HG02678 (cell line): Measurements from ENCODE around the gene SELENOP.
"Not testable (repeated sequence)": the region's sequence is repeated elsewhere in the genome, so short reads cannot be mapped to it uniquely, and the experiment has no call there.

Source experiments
- ATAC-seq: cut with Tn5 transposase; IDR thresholded peaks from one replicate; pipeline ENCODE4 v1.9.1; 2021; ENCODE audit warnings: mild to moderate bottlenecking, moderate library complexity; ENCODE audit not compliant: unreplicated experiment

SELENOP gene

GRCh38 chr5:42811591-42812446, at the start of gene SELENOP:
SELENOP (minus strand) TSS chr5:42811892; CDS start chr5:42808353, 3,539 bp downstream.
- no peak for ATAC-seq

DNA sequence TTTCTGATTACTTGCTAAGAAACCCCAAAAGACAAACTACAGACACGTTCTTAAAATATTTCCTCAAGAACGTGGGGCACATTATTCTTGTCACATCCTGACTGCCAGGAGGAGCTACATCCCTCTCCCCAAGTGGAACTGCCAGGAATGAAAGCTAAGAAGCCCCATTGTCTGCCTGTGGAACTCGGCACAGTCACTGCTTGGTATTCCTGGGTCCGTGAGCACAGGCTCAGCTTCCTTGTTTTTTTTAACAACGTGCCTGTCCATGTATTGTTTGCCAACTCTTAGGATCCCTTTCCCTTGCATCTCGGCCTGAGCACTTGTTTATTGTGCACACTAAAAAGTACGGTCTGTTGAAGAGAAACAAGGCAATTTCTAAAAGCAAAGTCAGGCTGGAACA, 47.0 kb upstream of the SELENOP start:
- ATAC-seq = no peak

- no peak for ATAC-seq
Observed at GRCh38 chr5:42858031-42858643, 46.4 kb upstream of the SELENOP start.

- ATAC-seq = no peak
Observed at GRCh38 chr5:42855811-42856210, 44.1 kb upstream of the SELENOP start.

DNA sequence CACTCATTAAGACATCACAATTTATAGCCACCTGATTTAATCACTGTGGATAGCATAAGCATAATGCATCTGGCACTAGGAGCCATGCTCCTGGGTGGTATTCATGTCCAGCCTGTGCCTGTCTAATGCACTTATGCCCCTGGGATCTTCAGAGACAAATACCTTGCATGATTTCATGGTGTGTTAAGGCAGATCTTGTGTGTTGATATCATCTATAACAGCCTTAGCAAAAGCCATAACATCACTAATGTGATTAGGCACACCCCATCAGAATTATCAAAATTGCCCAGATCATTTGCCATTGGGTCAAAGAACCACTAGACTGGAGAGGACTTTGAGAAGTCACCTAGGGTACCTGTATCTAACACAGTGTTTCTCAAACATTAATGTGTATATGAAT, 43.7 kb upstream of the SELENOP start:
- no peak for ATAC-seq

- ATAC-seq = no peak
Observed at GRCh38 chr5:42854795-42855194, 43.1 kb upstream of the SELENOP start.

DNA sequence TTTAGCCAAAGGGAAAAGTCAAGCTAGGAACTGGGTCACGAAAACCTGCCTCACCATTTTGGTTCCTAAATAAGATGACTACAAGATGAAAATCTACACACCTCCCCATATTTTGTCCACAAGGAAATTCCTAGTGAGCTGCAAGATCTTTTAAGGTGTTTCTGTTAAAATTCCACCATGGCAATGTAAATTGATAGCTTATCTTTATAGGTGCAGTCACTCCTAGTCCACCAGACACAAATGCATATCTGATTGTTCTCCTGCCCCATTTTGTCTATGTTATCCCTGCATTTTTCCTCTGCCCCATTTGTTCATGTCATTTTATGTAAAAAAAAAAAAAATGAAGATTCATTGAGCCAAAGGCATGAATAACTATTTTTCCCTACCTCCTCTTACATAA, 41.1 kb upstream of the SELENOP start:
- no peak for ATAC-seq

DNA sequence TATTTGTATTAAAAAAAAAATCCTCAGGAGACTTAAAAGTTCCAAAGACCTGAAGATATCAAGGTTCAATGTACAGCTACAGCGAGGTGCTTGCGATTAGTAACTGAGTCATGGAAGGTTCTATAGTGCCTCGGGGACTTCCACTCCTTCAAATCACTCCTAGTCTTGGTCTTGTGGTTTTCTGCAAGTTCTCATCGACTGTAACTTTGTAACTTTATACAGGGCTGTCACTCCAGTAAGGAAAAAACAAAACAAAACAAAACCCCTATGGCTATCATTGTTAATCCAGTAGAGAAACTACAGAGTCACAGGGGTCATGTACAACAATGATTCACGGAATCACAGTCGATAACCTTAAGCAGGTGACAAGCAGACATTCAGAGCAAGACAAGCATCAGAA, 39.8 kb upstream of the SELENOP start:
- no peak for ATAC-seq

GRCh38 chr5:42848545-42848944, 36.9 kb upstream of the SELENOP start:
- ATAC-seq = no peak

- ATAC-seq = not testable (repeated sequence)
Observed at GRCh38 chr5:42844408-42844807, 32.7 kb upstream of the SELENOP start.

DNA sequence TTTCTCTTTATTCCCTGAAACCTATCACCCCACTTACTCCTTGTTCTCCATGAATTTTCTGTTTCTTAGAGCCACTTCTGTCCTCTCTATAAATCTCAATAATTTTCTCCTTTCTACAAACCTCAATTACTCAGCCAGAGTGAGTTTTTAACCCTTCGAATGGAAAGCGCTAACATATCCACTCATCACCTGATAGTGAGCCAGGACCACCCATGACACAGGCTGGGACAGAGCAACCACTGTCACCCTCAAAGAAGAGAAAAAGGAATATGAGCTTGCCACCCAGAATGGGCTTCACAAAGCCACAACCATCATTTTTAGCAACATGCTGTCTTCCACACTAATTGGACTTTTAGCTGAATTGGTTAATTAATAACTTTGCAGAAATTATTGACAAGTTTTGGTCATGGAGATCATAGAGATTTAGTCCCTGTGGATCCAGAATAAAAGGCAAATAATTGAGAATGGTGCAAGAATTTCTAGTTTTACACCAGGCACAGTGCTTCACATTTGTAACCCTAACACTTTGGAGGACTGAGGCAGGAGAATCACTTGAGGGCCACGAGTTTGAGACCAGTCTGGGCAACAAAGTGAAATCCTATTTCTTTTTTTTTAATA, 32.1 kb upstream of the SELENOP start:
- no peak for ATAC-seq

GRCh38 chr5:42842921-42843641, 31.4 kb upstream of the SELENOP start:
- ATAC-seq = no peak

DNA sequence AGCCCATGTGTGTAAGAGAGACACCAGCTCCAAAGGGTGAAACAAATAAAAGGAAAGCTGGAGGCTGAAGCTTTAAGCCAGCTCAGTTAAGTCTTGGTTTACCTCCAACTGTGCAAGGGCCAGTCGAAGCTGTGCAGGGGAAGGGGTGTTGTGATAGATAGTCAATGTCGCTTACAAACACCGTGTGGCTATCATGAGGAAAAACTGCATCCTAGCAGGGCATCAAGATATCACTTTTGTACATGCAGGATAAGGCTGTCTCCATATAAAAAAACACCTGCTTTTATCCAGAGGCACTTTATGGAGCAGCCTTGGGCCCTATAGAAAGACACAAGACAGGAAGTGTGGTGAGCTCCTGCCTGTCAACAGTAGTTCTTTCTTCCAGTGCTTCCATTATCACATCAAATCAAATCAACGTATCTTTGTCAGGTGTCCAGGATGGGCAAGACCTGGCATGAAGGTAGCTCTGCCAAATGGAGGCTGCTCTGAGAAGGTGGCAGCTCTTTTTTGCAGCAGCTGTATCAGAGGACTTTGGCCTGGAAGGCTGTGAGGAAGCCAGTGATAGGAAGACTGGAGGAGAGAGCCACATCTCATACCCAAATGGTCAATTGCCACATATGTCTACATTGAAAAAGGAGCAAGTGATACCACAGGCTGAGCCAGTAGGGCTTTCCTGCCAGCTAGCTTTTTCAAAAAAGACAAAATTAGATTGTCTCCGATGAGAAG, 29.3 kb upstream of the SELENOP start:
- no peak for ATAC-seq

DNA sequence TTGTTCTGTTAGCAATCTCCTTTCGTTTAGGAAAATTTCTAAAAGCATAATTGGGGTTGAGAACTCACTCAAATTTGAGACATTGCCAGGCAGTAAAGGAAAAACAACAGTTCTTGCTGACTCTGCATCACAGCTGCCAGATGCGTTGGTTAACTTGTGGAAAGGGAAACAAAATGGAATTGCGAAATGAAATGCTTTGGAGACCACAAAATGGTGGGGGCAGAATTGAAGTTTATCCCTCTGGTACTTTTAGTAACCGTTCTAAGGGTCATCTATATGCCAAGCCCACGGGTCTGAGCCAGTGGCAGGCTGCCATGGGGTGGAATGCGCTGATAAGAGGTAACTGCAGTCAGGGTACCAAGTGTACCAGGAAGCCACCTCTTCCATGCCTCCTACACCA, 28.6 kb upstream of the SELENOP start:
- ATAC-seq = no peak

GRCh38 chr5:42839196-42839595, 27.5 kb upstream of the SELENOP start:
- no peak for ATAC-seq

DNA sequence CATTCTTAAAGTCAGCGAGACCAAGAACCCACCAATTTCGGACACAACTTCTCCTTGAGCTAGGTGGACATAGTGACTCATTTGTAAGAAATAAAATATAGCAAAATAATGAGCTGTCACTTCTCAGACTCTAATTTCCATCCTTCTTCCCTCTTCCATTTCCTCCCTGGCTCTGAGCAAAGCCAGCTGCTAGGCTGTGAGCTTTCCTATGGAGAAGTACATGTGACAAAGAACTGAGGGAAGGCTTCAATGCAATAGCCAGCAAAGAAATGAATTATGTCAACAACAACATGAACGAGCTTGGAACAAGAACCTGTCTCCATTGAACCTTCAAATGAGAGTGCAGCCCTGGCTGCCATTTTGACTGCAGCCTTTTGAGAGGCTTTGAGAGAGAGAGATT, 25.9 kb upstream of the SELENOP start:
- ATAC-seq = no peak

DNA sequence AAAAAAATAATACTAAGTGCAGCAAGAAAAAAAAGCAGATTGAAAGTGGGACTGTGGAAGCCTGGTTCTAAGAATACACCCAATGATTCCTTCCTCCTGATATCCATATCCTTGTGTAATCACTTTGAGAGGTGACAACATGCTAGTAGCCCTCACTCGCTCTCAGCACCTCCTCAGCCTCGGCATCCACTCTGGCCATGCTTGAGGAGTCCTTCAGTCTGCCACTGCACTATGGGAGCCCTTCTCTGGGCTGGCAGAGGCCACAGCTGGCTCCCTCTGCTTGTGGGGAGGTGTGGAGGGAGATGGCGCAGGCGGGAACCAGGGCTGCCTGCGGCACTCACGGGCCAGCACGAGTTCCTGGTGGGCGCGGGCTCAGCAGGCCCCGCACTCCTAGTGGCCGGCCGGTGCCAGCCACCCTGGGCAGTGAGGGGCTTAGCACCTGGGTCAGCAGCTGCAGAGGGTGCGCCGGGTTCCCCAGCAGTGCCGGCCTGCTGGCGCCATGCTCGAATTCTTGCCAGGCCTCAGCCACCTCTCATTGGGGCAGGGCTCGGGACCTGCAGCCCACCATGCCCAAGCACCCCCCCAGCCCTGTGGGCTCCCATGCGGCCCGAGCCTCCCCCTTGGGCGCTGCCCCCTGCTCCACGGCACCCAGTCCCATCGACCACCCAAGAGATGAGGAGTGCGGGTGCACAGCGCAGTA, 24.5 kb upstream of the SELENOP start:
- no peak for ATAC-seq

- no peak for ATAC-seq
Observed at GRCh38 chr5:42832060-42832459, 20.4 kb upstream of the SELENOP start.

- ATAC-seq = no peak
Observed at GRCh38 chr5:42830924-42831323, 19.2 kb upstream of the SELENOP start.

- no peak for ATAC-seq
Observed at GRCh38 chr5:42828671-42829070, 17.0 kb upstream of the SELENOP start.
